Lung microvascular endothelial cell (primary cell): ENCODE results near the gene INTS7. TPM values are rescaled to one million over a fixed set of nuclear protein-coding genes. Genes with fewer than 3 reads are reported as not detected.
A peak's percentile ranks its signal among the peaks of the same experiment; 100 is the strongest.

ENCODE experiments used
- DNase-seq, 2 donors: peaks; one replicate each; pipeline versions ENCODE4 v3.0.0 to v3.0.0-alpha.2; 2010; ENCODE audit warnings: low read depth in 2 of 2
- total RNA-seq: library from RNA; depleted of rRNA; stranded (reverse); fragments of >200 nt; gene quantifications from 2 replicates; pipeline ENCODE4 v1.2.1, GENCODE V29; 2014

The INTS7 gene
- total RNA-seq = 11.8 and 12.9 TPM in 2 replicates

GRCh38 chr1:212035123-212035834 lies at the start of gene INTS7, which contains the start of gene DTL:
Gene INTS7, minus strand, starts transcription at chr1:212035557. Its CDS starts 120 bp downstream, at chr1:212035437.
Gene DTL, plus strand, starts transcription at chr1:212035748. Its CDS starts 143 bp downstream, at chr1:212035891.
- DNase-seq = peak; percentile 99

- no peak for DNase-seq
These were observed 47.5 kb upstream of the INTS7 start for GRCh38 chr1:212082765-212083406.

- no peak for DNase-seq
These were observed 43.5 kb upstream of the INTS7 start for GRCh38 chr1:212078826-212079225.

GRCh38 chr1:212077028-212077427 lies 41.7 kb upstream of the INTS7 start:
- peak in 1 of 2 donors; percentile 48 for DNase-seq

GRCh38 chr1:212074856-212075255 lies 39.5 kb upstream of the INTS7 start:
- no peak for DNase-seq

- DNase-seq = no peak
These were observed 39.0 kb upstream of the INTS7 start for GRCh38 chr1:212074313-212074712.

- DNase-seq = no peak
These were observed 38.1 kb upstream of the INTS7 start for GRCh38 chr1:212073490-212073889.

GRCh38 chr1:212072047-212072446 lies 36.7 kb upstream of the INTS7 start:
- no peak for DNase-seq

- peak; percentile 75 to 86 for DNase-seq
These were observed 35.5 kb upstream of the INTS7 start for GRCh38 chr1:212070720-212071302.

GRCh38 chr1:212067787-212068186 lies 32.4 kb upstream of the INTS7 start:
- peak; percentile 90 to 94 for DNase-seq

GRCh38 chr1:212062832-212063438 lies 27.6 kb upstream of the INTS7 start:
- DNase-seq = peak; percentile 60 to 66

- DNase-seq = peak; percentile 19 to 33
These were observed 25.5 kb upstream of the INTS7 start for GRCh38 chr1:212060632-212061472.

GRCh38 chr1:212055333-212055732 lies 20.0 kb upstream of the INTS7 start:
- no peak for DNase-seq

GRCh38 chr1:212053993-212054392 lies 18.6 kb upstream of the INTS7 start:
- no peak for DNase-seq

GRCh38 chr1:212045981-212046380 lies 10.6 kb upstream of the INTS7 start:
- DNase-seq = no peak

GRCh38 chr1:212044851-212045250 lies 9.5 kb upstream of the INTS7 start:
- DNase-seq = no peak

- DNase-seq = no peak
These were observed 7.1 kb upstream of the INTS7 start for GRCh38 chr1:212042436-212042835.

- peak; percentile 44 to 65 for DNase-seq
These were observed 5.5 kb upstream of the INTS7 start for GRCh38 chr1:212040629-212041412.

GRCh38 chr1:212039622-212040021 lies 4.3 kb upstream of the INTS7 start:
- no peak for DNase-seq

GRCh38 chr1:212037900-212038299 lies 2.5 kb upstream of the INTS7 start:
- peak in 1 of 2 donors; percentile 12 for DNase-seq
